ENCODE results near the gene ACSL6.

Gene ACSL6

GRCh38 chr5:132026516-132027008 lies 15.1 kb upstream of the ACSL6 start:
- TF ChIP-seq, protein P1, sequence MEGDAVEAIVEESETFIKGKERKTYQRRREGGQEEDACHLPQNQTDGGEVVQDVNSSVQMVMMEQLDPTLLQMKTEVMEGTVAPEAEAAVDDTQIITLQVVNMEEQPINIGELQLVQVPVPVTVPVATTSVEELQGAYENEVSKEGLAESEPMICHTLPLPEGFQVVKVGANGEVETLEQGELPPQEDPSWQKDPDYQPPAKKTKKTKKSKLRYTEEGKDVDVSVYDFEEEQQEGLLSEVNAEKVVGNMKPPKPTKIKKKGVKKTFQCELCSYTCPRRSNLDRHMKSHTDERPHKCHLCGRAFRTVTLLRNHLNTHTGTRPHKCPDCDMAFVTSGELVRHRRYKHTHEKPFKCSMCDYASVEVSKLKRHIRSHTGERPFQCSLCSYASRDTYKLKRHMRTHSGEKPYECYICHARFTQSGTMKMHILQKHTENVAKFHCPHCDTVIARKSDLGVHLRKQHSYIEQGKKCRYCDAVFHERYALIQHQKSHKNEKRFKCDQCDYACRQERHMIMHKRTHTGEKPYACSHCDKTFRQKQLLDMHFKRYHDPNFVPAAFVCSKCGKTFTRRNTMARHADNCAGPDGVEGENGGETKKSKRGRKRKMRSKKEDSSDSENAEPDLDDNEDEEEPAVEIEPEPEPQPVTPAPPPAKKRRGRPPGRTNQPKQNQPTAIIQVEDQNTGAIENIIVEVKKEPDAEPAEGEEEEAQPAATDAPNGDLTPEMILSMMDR (conservative IDR thresholded peaks at IDR 0.05; ENCODE audit: low read length), result no peak
- no peak for DNase-seq (ENCODE audit: low read depth)

DNA sequence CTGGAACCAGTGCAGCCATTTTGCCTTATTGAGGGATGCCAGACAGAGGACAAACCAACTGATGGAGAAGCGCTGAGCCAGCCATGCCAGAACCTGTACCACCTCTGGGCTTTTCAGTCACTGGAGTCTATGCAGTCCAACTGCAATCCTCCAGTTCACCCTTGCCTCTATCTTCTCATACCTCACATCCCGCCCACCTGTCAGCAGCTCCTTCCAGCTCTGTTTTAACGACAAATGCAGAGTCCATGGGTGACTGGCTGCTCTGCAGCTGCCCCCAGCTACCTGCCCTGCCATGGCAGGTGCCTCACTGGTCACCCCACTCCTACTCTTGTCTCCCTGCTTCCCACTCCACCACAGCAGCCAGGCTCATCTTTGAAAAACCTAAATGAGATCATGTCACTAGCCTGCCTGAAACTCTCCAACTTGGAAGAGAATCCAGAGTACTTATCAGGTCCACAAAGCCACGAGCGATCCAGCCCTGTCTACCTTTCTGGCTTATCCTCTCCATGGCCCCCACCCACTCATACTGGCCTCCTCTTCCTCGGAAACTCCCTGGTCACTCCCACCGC lies 14.0 kb upstream of the ACSL6 start:
- no peak for DNase-seq (ENCODE audit: low read depth)
- TF ChIP-seq, protein P1 (conservative IDR thresholded peaks at IDR 0.05; ENCODE audit: low read length), result no peak
- H3K4me3 ChIP-seq (ENCODE audit: low read length), result no peak overlapping the region

More at GRCh38 chr5:132026516-132027008, 15.1 kb upstream of the ACSL6 start:
- no peak overlapping the region for H3K4me3 ChIP-seq (ENCODE audit: low read length)

DNA sequence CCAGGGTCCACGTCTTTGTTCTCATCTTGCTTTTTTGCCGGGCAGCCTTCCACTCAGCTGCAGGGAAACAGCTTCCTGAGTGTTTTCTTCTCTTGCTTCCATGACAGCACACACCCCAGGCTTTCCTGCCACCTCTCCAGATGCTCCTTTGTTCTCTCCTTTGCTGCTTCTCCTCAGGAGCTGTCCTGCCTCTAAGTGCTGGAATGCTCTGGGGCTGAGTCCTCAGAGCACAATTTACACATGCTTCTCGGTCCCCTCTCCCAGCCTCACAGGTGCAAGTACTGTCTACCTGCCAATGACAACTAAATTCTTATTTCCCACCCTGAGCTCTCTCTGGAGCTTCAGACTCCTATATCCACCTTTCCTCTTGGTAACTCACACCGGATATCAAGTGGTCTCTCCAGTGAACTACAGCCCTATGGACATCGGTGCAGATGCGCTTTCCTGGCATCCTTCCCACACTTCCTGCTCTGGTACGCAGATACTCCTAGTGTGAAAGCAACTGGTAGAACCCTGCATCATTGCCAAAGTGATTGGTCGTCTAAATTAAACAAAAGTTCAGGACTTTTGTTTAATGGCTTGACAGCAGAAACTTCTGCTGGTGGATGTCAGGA lies 13.4 kb upstream of the ACSL6 start:
- TF ChIP-seq, protein P1 (conservative IDR thresholded peaks at IDR 0.05; ENCODE audit: low read length), result no peak
- no peak for DNase-seq (ENCODE audit: low read depth)
- H3K4me3 ChIP-seq (ENCODE audit: low read length), result no peak overlapping the region

DNA sequence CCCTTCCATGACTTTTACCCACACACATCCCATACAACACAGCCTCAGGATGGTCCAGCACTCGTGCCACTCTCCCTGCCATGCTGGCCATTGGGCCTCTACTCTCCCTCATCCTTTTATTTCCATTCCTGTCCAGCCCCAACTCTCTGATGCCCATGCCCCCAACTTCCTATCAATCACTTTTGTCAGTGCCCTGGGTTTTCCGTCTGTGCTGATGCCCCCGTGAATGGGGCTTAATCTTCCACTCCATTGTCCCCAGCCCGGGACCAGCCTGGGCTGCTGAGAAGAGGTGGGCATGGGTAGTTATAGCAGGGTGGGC lies 12.6 kb upstream of the ACSL6 start:
- no peak for DNase-seq (ENCODE audit: low read depth)
- H3K4me3 ChIP-seq (ENCODE audit: low read length), result no peak overlapping the region
- TF ChIP-seq, protein P1 (conservative IDR thresholded peaks at IDR 0.05; ENCODE audit: low read length), result no peak

- H3K4me3 ChIP-seq (ENCODE audit: low read length), result no peak overlapping the region
- no peak for DNase-seq (ENCODE audit: low read depth)
- TF ChIP-seq, protein P1 (conservative IDR thresholded peaks at IDR 0.05; ENCODE audit: low read length), result no peak
Measured at GRCh38 chr5:132023258-132024116, 12.0 kb upstream of the ACSL6 start.

- TF ChIP-seq, protein P1 (conservative IDR thresholded peaks at IDR 0.05; ENCODE audit: low read length), result no peak
- no peak overlapping the region for H3K4me3 ChIP-seq (ENCODE audit: low read length)
- no peak for DNase-seq (ENCODE audit: low read depth)
Measured at GRCh38 chr5:132022737-132023136, 11.3 kb upstream of the ACSL6 start.

Measured in AG10803 (cell line).